ENCODE results near the gene TMOD1.

The TMOD1 gene

GRCh38 chr9:97547098-97547829 is 45.8 kb downstream of the TMOD1 start:
- no peak for DNase-seq (ENCODE audit: low spot score)

GRCh38 chr9:97548379-97548778 is 46.9 kb downstream of the TMOD1 start:
- no peak for DNase-seq (ENCODE audit: low spot score)

GRCh38 chr9:97548819-97549540 is 47.5 kb downstream of the TMOD1 start:
- no peak for DNase-seq (ENCODE audit: low spot score)

- DNase-seq (ENCODE audit: low spot score) = no peak
These were observed 48.9 kb downstream of the TMOD1 start for GRCh38 chr9:97550386-97550785.

- DNase-seq (ENCODE audit: low spot score) = no peak
These were observed 49.8 kb downstream of the TMOD1 start for GRCh38 chr9:97551308-97551707.

- no peak for DNase-seq (ENCODE audit: low spot score)
These were observed 51.7 kb downstream of the TMOD1 start for GRCh38 chr9:97553141-97553540.

- DNase-seq (ENCODE audit: low spot score) = no peak
These were observed 52.4 kb downstream of the TMOD1 start for GRCh38 chr9:97553841-97554240.

- DNase-seq (ENCODE audit: low spot score) = no peak
These were observed 53.2 kb downstream of the TMOD1 start for GRCh38 chr9:97554566-97555075.

GRCh38 chr9:97555164-97555563 is 53.7 kb downstream of the TMOD1 start:
- DNase-seq (ENCODE audit: low spot score) = no peak

GRCh38 chr9:97556036-97556720 is 54.7 kb downstream of the TMOD1 start:
- no peak for DNase-seq (ENCODE audit: low spot score)

- no peak for DNase-seq (ENCODE audit: low spot score)
These were observed 55.5 kb downstream of the TMOD1 start for GRCh38 chr9:97556721-97557605.

- no peak for DNase-seq (ENCODE audit: low spot score)
These were observed 56.2 kb downstream of the TMOD1 start for GRCh38 chr9:97557606-97558095.

GRCh38 chr9:97558701-97559101 is 57.2 kb downstream of the TMOD1 start:
- no peak for DNase-seq (ENCODE audit: low spot score)

GRCh38 chr9:97559111-97559514 is 57.6 kb downstream of the TMOD1 start:
- no peak for DNase-seq (ENCODE audit: low spot score)

GRCh38 chr9:97560154-97560553 is 58.7 kb downstream of the TMOD1 start:
- no peak for DNase-seq (ENCODE audit: low spot score)

- no peak for DNase-seq (ENCODE audit: low spot score)
These were observed 59.4 kb downstream of the TMOD1 start for GRCh38 chr9:97560851-97561250.

- no peak for DNase-seq (ENCODE audit: low spot score)
These were observed 60.0 kb downstream of the TMOD1 start for GRCh38 chr9:97561501-97561900.

- DNase-seq (ENCODE audit: low spot score) = no peak
These were observed 61.1 kb downstream of the TMOD1 start for GRCh38 chr9:97562542-97562941.

- DNase-seq (ENCODE audit: low spot score) = no peak
These were observed 62.1 kb downstream of the TMOD1 start for GRCh38 chr9:97563458-97564135.

- DNase-seq (ENCODE audit: low spot score) = peak; percentile 59
These were observed 63.1 kb downstream of the TMOD1 start for GRCh38 chr9:97564291-97565175.

All from COLO829 (cell line).